WTC11 (cell line): ENCODE data around the gene DARS2. TPM values are rescaled to one million over a fixed set of nuclear protein-coding genes. Genes with fewer than 3 reads are reported as not detected.

Source experiments
- ATAC-seq: fragments of 200-7000 bp; cut with Tn5 transposase; 2 replicates; pipeline ENCODE4 v1.10.0; 2021; ENCODE audit warnings: mild to moderate bottlenecking, moderate library complexity
- CTCF ChIA-PET: fragments of 300-600 bp; sonication (Branson Sonifier 250); formaldehyde crosslinking; loops from one replicate; lab custom pipeline; 2021; ENCODE audit warnings: antibody characterized with exemption; lab: Charles Lee
- POLR2A ChIA-PET: fragments of 350-600 bp; sonication (Branson Sonifier 250); formaldehyde crosslinking; loops from one replicate; lab custom pipeline; 2021; ENCODE audit warnings: antibody characterized with exemption; lab: Charles Lee
- DNase-seq: peaks from one replicate; pipeline ENCODE4 v3.0.0; 2021; ENCODE audit warnings: low spot score
- H3K27ac Mint-ChIP-seq: 2 replicates; pipeline ENCODE4 v1.8.0; 2021; ENCODE audit warnings: mixed read lengths
- H3K27me3 Mint-ChIP-seq: 2 replicates; pipeline ENCODE4 v1.8.0; 2021; ENCODE audit warnings: low read depth, mild to moderate bottlenecking, moderate library complexity, mixed read lengths
- H3K36me3 Mint-ChIP-seq: 2 replicates; pipeline ENCODE4 v1.8.0; 2021; ENCODE audit warnings: mixed read lengths
- H3K4me1 Mint-ChIP-seq: 2 replicates; pipeline ENCODE4 v1.8.0; 2022; ENCODE audit warnings: mixed read lengths
- H3K4me3 Mint-ChIP-seq: 2 replicates; pipeline ENCODE4 v1.8.0; 2021; ENCODE audit warnings: mild to moderate bottlenecking, moderate library complexity, mixed read lengths
- H3K9me3 Mint-ChIP-seq: 2 replicates; pipeline ENCODE4 v1.8.0; 2021; ENCODE audit warnings: mixed read lengths
- E2F1 ChIP-seq: sonication (generic); formaldehyde crosslinking; IDR thresholded peaks from 2 replicates; pipeline ENCODE4 v1.8.0; 2022; ENCODE audit warnings: mild to moderate bottlenecking, missing genetic modification reagents
- EMX1 ChIP-seq: fragments of 250-450 bp; sonication (Bioruptor Pico); IDR thresholded peaks from 2 replicates; pipeline ENCODE4 v1.8.0; 2021; ENCODE audit warnings: mild to moderate bottlenecking
- ERG ChIP-seq: fragments of 250-450 bp; sonication (Bioruptor Pico); IDR thresholded peaks from 2 replicates; pipeline ENCODE4 v1.8.0; 2021; ENCODE audit warnings: mild to moderate bottlenecking
- HMGA2 ChIP-seq: fragments of 250-450 bp; sonication (Bioruptor Pico); IDR thresholded peaks from 2 replicates; pipeline ENCODE4 v1.4.0; 2021; ENCODE audit warnings: mild to moderate bottlenecking, moderate library complexity
- NFATC4 ChIP-seq: fragments of 250-450 bp; sonication (Bioruptor Pico); IDR thresholded peaks from 2 replicates; pipeline ENCODE4 v1.9.0; 2021; ENCODE audit warnings: mild to moderate bottlenecking
- NFE2L1 ChIP-seq: sonication (generic); formaldehyde crosslinking; IDR thresholded peaks from 2 replicates; pipeline ENCODE4 v1.8.1; 2023; ENCODE audit warnings: missing genetic modification reagents
- NFYB ChIP-seq: sonication (generic); formaldehyde crosslinking; conservative IDR thresholded peaks from 2 replicates; pipeline ENCODE4 v1.8.0; 2022; ENCODE audit warnings: low read depth, missing genetic modification reagents
- NR1H2 ChIP-seq: sonication (generic); formaldehyde crosslinking; IDR thresholded peaks from 2 replicates; pipeline ENCODE4 v1.9.0; 2021; ENCODE audit warnings: mild to moderate bottlenecking, moderate library complexity, missing genetic modification reagents
- NR3C1 ChIP-seq: sonication (generic); formaldehyde crosslinking; conservative IDR thresholded peaks from 2 replicates; pipeline ENCODE4 v1.8.1; 2023; ENCODE audit warnings: low read depth, mild to moderate bottlenecking, missing genetic modification reagents
- RORB ChIP-seq: fragments of 250-450 bp; sonication (Bioruptor Pico); IDR thresholded peaks from 2 replicates; pipeline ENCODE4 v1.9.0; 2021; ENCODE audit warnings: mild to moderate bottlenecking
- SP1 ChIP-seq: sonication (generic); formaldehyde crosslinking; conservative IDR thresholded peaks from 2 replicates; pipeline ENCODE4 v1.8.1; 2022; ENCODE audit warnings: missing genetic modification reagents
- STAT6 ChIP-seq: sonication (generic); formaldehyde crosslinking; conservative IDR thresholded peaks from 2 replicates; pipeline ENCODE4 v1.8.1; 2023; ENCODE audit warnings: mild to moderate bottlenecking, low read depth, missing genetic modification reagents, moderate library complexity
- TEAD4 ChIP-seq: sonication (generic); formaldehyde crosslinking; IDR thresholded peaks from 2 replicates; pipeline ENCODE4 v1.8.0; 2022; ENCODE audit warnings: mild to moderate bottlenecking, missing genetic modification reagents
- TP53 ChIP-seq: sonication (generic); formaldehyde crosslinking; IDR thresholded peaks from 2 replicates; pipeline ENCODE4 v1.8.1; 2023; ENCODE audit warnings: mild to moderate bottlenecking, missing genetic modification reagents
- ZBTB43 ChIP-seq: sonication (generic); formaldehyde crosslinking; IDR thresholded peaks from 2 replicates; pipeline ENCODE4 v1.8.1; 2023; ENCODE audit warnings: mild to moderate bottlenecking, missing genetic modification reagents
- ZNF396 ChIP-seq: fragments of 250-450 bp; sonication (Bioruptor Pico); IDR thresholded peaks from 2 replicates; pipeline ENCODE4 v1.8.0; 2021; ENCODE audit warnings: mild to moderate bottlenecking, moderate library complexity, borderline replicate concordance
- ZNF425 ChIP-seq: fragments of 250-450 bp; sonication (Bioruptor Pico); conservative IDR thresholded peaks from 2 replicates; pipeline ENCODE4 v1.9.0; 2021; ENCODE audit warnings: mild to moderate bottlenecking
- ZNF532 ChIP-seq: fragments of 250-450 bp; sonication (Bioruptor Pico); IDR thresholded peaks from 2 replicates; pipeline ENCODE4 v1.9.0; 2021; ENCODE audit warnings: mild to moderate bottlenecking, borderline replicate concordance
- ZNF671 ChIP-seq: fragments of 250-450 bp; sonication (Bioruptor Pico); IDR thresholded peaks from 2 replicates; pipeline ENCODE4 v1.8.0; 2021; ENCODE audit warnings: mild to moderate bottlenecking
- total RNA-seq: library from RNA; stranded (reverse); gene quantifications from 3 replicates; pipeline ENCODE4 v1.2.3, GENCODE V29; 2021

The DARS2 gene
- total RNA-seq, 1 experiment from 2014 or later: 38.0 TPM

GRCh38 chr1:173865468-173866164 lies 41.1 kb downstream of the DARS2 start:
- no peaks in the 10 kb centered on the region for H3K9me3 Mint-ChIP-seq
- peaks cover 58% of the 10 kb centered on the region for H3K36me3 Mint-ChIP-seq
- CTCF ChIA-PET: no interaction called here
- POLR2A ChIA-PET: interaction anchor here (0.5 kb wide), 1 partner anchor 1078 kb away, joined by 7 read pairs; no protein-coding TSS in a partner anchor
- no peak for ATAC-seq
- no peak for TF ChIP-seq TP53 (CRISPR knock-in tag)
- TF ChIP-seq E2F1 (CRISPR knock-in tag): no peak
- TF ChIP-seq SP1 (CRISPR knock-in tag): peak; percentile 19; the same call in 1 of the 2 replicates
- TF ChIP-seq NR1H2 (CRISPR knock-in tag): no peak
- no peak for TF ChIP-seq EMX1 (CRISPR knock-in tag)
- TF ChIP-seq ZNF671 (CRISPR knock-in tag): peak; percentile 63
- TF ChIP-seq NFE2L1: no peak
- TF ChIP-seq NFYB: no peak
- TF ChIP-seq ERG: peak; percentile 9; the same call in 1 of the 2 replicates
- no peak for TF ChIP-seq STAT6 (CRISPR knock-in tag)
- TF ChIP-seq TEAD4 (CRISPR knock-in tag): no peak
- TF ChIP-seq RORB (CRISPR knock-in tag): no peak; the same call in 1 of the 2 replicates
- no peak for TF ChIP-seq HMGA2 (CRISPR knock-in tag)
- TF ChIP-seq ZNF532: peak; percentile 15; the same call in 1 of the 2 replicates
- TF ChIP-seq ZNF396 (CRISPR knock-in tag): no peak
- no peak for TF ChIP-seq NR3C1
- peak; percentile 3 for TF ChIP-seq ZNF425
- peak; percentile 44 for TF ChIP-seq NFATC4
- no peak for TF ChIP-seq ZBTB43 (CRISPR knock-in tag)
- no peaks in the 10 kb centered on the region for H3K27me3 Mint-ChIP-seq
- H3K27ac Mint-ChIP-seq: peak overlapping the region; percentile 100
- no peak for DNase-seq
- peaks cover 58% of the 10 kb centered on the region for H3K4me1 Mint-ChIP-seq
- peak overlapping the region; percentile 97 for H3K4me3 Mint-ChIP-seq
